ENCODE data around the gene OPCML. TPM values are rescaled to one million over a fixed set of nuclear protein-coding genes. Genes with fewer than 3 reads are reported as not detected.
A peak's percentile ranks its signal among the peaks of the same experiment; 100 is the strongest.

Gene OPCML
- total RNA-seq, 1 experiment from 2014 or later: not detected

DNA sequence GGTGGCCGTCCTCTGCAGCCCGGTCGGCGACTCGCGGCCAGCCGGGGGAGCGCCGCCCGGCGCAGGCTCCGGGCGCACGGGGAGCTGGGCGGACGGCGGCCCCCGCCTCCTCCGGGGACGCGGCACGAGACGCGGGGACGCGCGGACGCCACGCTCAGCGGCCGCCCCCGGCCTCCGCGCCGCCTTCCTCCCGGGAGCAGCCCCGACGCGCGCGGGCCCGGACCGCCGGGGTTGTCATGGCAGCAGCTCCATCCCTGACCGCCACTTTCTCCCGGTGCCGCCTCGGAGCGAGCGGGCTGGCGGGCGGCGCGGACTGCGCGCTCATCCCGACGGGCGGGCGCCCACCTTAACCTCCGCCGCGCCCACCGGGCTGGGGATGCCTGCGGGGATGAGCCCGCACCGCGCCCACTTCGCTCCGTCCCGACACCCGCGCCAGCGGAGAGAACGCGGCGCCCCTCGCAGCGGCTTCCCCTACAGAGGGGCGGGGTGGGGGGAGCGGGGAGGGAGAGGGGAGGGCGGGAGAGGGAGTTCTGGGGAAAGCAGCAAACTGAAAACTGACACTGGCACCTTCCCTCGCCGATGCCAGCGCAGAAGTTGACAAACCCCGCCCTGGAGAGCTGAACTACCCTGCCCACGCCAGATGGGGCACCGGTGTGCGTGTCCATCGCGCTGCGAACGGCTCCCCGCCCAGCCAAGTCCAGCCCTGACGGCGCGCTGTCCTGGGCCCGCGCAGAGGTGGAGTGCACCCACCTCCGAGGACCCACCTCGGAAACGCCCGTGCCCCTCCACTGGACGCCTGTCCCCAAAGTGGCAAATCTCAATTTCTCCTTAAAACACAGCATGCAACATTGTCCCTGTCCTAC lies 588.4 kb downstream of the OPCML start:
- H3K4me3 ChIP-seq (ENCODE audit: low read depth in 2 of 2, low read length in 2 of 2): no peak overlapping the region
- CTCF ChIA-PET: no interaction called here
- no peak for TF ChIP-seq POLR2AphosphoS5 (IDR thresholded peaks at IDR 0.05; ENCODE audit: low read depth, low read length)
- TF ChIP-seq, protein P1, sequence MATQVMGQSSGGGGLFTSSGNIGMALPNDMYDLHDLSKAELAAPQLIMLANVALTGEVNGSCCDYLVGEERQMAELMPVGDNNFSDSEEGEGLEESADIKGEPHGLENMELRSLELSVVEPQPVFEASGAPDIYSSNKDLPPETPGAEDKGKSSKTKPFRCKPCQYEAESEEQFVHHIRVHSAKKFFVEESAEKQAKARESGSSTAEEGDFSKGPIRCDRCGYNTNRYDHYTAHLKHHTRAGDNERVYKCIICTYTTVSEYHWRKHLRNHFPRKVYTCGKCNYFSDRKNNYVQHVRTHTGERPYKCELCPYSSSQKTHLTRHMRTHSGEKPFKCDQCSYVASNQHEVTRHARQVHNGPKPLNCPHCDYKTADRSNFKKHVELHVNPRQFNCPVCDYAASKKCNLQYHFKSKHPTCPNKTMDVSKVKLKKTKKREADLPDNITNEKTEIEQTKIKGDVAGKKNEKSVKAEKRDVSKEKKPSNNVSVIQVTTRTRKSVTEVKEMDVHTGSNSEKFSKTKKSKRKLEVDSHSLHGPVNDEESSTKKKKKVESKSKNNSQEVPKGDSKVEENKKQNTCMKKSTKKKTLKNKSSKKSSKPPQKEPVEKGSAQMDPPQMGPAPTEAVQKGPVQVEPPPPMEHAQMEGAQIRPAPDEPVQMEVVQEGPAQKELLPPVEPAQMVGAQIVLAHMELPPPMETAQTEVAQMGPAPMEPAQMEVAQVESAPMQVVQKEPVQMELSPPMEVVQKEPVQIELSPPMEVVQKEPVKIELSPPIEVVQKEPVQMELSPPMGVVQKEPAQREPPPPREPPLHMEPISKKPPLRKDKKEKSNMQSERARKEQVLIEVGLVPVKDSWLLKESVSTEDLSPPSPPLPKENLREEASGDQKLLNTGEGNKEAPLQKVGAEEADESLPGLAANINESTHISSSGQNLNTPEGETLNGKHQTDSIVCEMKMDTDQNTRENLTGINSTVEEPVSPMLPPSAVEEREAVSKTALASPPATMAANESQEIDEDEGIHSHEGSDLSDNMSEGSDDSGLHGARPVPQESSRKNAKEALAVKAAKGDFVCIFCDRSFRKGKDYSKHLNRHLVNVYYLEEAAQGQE (IDR thresholded peaks at IDR 0.05; ENCODE audit: insufficient read depth in 1 of 2, low read depth in 2 of 2, low read length in 1 of 2): no peak
- TF ChIP-seq, protein P2, sequence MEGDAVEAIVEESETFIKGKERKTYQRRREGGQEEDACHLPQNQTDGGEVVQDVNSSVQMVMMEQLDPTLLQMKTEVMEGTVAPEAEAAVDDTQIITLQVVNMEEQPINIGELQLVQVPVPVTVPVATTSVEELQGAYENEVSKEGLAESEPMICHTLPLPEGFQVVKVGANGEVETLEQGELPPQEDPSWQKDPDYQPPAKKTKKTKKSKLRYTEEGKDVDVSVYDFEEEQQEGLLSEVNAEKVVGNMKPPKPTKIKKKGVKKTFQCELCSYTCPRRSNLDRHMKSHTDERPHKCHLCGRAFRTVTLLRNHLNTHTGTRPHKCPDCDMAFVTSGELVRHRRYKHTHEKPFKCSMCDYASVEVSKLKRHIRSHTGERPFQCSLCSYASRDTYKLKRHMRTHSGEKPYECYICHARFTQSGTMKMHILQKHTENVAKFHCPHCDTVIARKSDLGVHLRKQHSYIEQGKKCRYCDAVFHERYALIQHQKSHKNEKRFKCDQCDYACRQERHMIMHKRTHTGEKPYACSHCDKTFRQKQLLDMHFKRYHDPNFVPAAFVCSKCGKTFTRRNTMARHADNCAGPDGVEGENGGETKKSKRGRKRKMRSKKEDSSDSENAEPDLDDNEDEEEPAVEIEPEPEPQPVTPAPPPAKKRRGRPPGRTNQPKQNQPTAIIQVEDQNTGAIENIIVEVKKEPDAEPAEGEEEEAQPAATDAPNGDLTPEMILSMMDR (IDR thresholded peaks at IDR 0.05): peak; percentile 13
- no peak for TF ChIP-seq TCF7L2 (IDR thresholded peaks at IDR 0.05; ENCODE audit: low read depth, low read length)
- TF ChIP-seq SIN3A (IDR thresholded peaks at IDR 0.05; ENCODE audit: borderline replicate concordance, insufficient read depth, low read depth, low read length): no peak
- DNase-seq (ENCODE audit: low read depth, low spot score) (no peak), ATAC-seq (peak; percentile 69)
- peaks cover 3% of the 10 kb centered on the region; the same call in 1 of the 2 replicates for H3K4me1 ChIP-seq (ENCODE audit: control insufficient read depth, insufficient read depth, low read length)
- peaks cover 20% of the 10 kb centered on the region for H3K27me3 ChIP-seq (ENCODE audit: control insufficient read depth, insufficient read depth, low read length)
- BruUV-seq (replicated peaks): no TSS peak
- intact Hi-C loops (cut with micrococcal nuclease; ENCODE audit: unreplicated experiment) (no loop called here), in situ Hi-C loops (cut with HindIII; ENCODE audit: low pct_unique_long_range_greater_than_20kb, low sequenced_read_pairs) (no loop called here)
- no peaks in the 10 kb centered on the region for H3K36me3 ChIP-seq (ENCODE audit: control insufficient read depth, insufficient read depth, low read length)
- H3K9me3 ChIP-seq (ENCODE audit: control insufficient read depth, insufficient read depth, low read depth, low read length): no peaks in the 10 kb centered on the region
- POLR2A ChIA-PET: no interaction called here
- no peak overlapping the region for H3K27ac ChIP-seq (ENCODE audit: low read length)

DNA sequence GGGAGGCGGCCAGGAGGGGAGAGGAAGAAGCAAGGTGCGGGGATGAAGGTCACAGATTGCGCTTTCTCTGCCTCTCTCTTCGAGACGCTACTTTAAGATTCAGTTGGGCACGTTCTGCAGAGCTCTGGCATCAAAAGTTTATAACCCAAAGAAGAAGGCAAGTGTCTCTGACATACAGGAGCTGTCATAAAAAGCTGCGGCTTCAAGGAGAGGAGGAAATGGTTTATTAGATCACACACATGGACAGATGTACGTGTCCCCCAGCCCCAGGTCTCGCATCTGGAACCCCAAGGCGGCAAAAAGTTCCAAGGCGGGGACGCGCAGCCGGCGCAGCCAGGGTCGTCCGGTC lies 589.0 kb downstream of the OPCML start:
- peak; percentile 57 for ATAC-seq
- in situ Hi-C loops (cut with HindIII; ENCODE audit: low pct_unique_long_range_greater_than_20kb, low sequenced_read_pairs) (no loop called here), intact Hi-C loops (cut with micrococcal nuclease; ENCODE audit: unreplicated experiment) (no loop called here)
- H3K27ac ChIP-seq (ENCODE audit: low read length): no peak overlapping the region
- H3K9me3 ChIP-seq (ENCODE audit: control insufficient read depth, insufficient read depth, low read depth, low read length): no peaks in the 10 kb centered on the region
- peaks cover 3% of the 10 kb centered on the region; the same call in 1 of the 2 replicates for H3K4me1 ChIP-seq (ENCODE audit: control insufficient read depth, insufficient read depth, low read length)
- DNase-seq (ENCODE audit: low read depth, low spot score): no peak
- TF ChIP-seq, protein P2 (IDR thresholded peaks at IDR 0.05): no peak
- TF ChIP-seq TCF7L2 (IDR thresholded peaks at IDR 0.05; ENCODE audit: low read depth, low read length) (no peak), POLR2AphosphoS5 (IDR thresholded peaks at IDR 0.05; ENCODE audit: low read depth, low read length) (no peak), SIN3A (IDR thresholded peaks at IDR 0.05; ENCODE audit: borderline replicate concordance, insufficient read depth, low read depth, low read length) (no peak)
- TF ChIP-seq, protein P1 (IDR thresholded peaks at IDR 0.05; ENCODE audit: insufficient read depth in 1 of 2, low read depth in 2 of 2, low read length in 1 of 2): no peak
- ChIA-PET POLR2A (no interaction called here), CTCF (no interaction called here)
- BruUV-seq (replicated peaks): no TSS peak
- peaks cover 20% of the 10 kb centered on the region for H3K27me3 ChIP-seq (ENCODE audit: control insufficient read depth, insufficient read depth, low read length)
- no peaks in the 10 kb centered on the region for H3K36me3 ChIP-seq (ENCODE audit: control insufficient read depth, insufficient read depth, low read length)
- H3K4me3 ChIP-seq (ENCODE audit: low read depth in 2 of 2, low read length in 2 of 2): no peak overlapping the region; a peak in 1 of 4 replicates
